ENCODE measurements around the gene CDK19. TPM values are rescaled to one million over a fixed set of nuclear protein-coding genes. Genes with fewer than 3 reads are reported as not detected.

The CDK19 gene
- total RNA-seq, 1 donor from 2014 or later = 21.8 TPM

DNA sequence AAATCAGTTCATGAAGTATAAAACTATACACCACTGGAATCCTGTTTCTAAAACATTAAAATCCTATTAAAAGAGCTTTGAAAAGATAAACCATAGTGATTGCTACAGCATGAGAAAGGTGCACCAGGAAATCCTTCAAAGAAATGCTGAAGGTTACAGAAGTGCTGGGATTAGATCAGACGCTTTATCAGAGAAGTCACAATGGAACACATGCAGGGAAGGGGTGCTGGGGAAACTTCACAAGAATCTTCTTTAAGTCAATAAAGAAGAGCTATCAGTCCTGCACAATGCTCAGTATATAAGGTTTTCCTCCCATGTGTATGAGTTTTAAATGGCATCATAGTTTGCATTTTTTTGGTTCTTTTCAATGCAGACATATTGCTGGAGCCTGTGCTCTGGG lies 201.2 kb downstream of the CDK19 start:
- Mint-ChIP-seq H3K27me3 (ENCODE audit: low read depth, unreplicated experiment) (no peaks in the 10 kb centered on the region), H3K4me3 (ENCODE audit: unreplicated experiment) (no peak overlapping the region), H3K9me3 (ENCODE audit: unreplicated experiment) (no peaks in the 10 kb centered on the region), H3K4me1 (ENCODE audit: low read depth, unreplicated experiment) (peaks cover 5% of the 10 kb centered on the region), H3K27ac (ENCODE audit: unreplicated experiment) (no peak overlapping the region), H3K36me3 (ENCODE audit: low read depth, unreplicated experiment) (peaks cover 7% of the 10 kb centered on the region)
- H3K9me3 ChIP-seq (ENCODE audit: insufficient read depth, low read depth, low read length) = no peaks in the 10 kb centered on the region
- H3K4me2 ChIP-seq (ENCODE audit: low read length) = no peak overlapping the region
- FAIRE-seq = no peak
- no peak overlapping the region for H2AFZ ChIP-seq (ENCODE audit: low read depth, low read length)
- no peaks in the 10 kb centered on the region for H3K27me3 ChIP-seq (ENCODE audit: insufficient read depth, low read length)
- no peaks in the 10 kb centered on the region for H3K79me2 ChIP-seq (ENCODE audit: insufficient read depth, low read length)
- no peak for DNase-seq (ENCODE audit: low read depth)
- no peak overlapping the region for H3K9ac ChIP-seq (ENCODE audit: low read length)
- H4K20me1 ChIP-seq (ENCODE audit: insufficient read depth, low read length) = no peaks in the 10 kb centered on the region
- no peak for TF ChIP-seq EZH2 (IDR thresholded peaks at IDR 0.05; ENCODE audit: insufficient read depth, low read length)
- TF ChIP-seq, protein P1, sequence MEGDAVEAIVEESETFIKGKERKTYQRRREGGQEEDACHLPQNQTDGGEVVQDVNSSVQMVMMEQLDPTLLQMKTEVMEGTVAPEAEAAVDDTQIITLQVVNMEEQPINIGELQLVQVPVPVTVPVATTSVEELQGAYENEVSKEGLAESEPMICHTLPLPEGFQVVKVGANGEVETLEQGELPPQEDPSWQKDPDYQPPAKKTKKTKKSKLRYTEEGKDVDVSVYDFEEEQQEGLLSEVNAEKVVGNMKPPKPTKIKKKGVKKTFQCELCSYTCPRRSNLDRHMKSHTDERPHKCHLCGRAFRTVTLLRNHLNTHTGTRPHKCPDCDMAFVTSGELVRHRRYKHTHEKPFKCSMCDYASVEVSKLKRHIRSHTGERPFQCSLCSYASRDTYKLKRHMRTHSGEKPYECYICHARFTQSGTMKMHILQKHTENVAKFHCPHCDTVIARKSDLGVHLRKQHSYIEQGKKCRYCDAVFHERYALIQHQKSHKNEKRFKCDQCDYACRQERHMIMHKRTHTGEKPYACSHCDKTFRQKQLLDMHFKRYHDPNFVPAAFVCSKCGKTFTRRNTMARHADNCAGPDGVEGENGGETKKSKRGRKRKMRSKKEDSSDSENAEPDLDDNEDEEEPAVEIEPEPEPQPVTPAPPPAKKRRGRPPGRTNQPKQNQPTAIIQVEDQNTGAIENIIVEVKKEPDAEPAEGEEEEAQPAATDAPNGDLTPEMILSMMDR (IDR thresholded peaks at IDR 0.05; ENCODE audit: insufficient read depth, low read depth, low read length) = no peak
- H3K4me3 ChIP-seq (ENCODE audit: insufficient read depth, low read depth, low read length) = no peak overlapping the region
- H3K4me1 ChIP-seq (ENCODE audit: insufficient read depth, low read length) = no peaks in the 10 kb centered on the region
- no peaks in the 10 kb centered on the region for H3K36me3 ChIP-seq (ENCODE audit: insufficient read depth, low read length)
- H3K27ac ChIP-seq (ENCODE audit: low read depth, low read length) = no peak overlapping the region

DNA sequence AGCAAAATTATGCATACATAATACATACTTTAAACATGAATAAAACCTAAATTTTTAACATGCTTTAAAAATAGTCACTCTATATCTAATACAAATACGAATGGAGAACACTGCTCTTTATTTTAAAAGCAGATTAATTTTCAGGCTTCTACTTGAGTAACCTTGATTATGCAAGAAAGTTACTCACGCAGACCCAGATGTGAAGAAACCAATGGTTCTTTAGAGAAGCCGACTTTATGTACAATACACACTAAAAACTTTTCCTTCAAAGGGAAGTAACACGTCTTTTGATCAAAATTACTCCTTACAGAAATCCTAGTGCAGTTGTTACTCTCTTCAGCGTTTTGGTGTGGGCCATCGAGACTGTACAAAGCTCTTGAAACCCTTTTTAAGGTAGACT lies 201.9 kb downstream of the CDK19 start:
- Mint-ChIP-seq H3K27ac (ENCODE audit: unreplicated experiment) (no peak overlapping the region), H3K36me3 (ENCODE audit: low read depth, unreplicated experiment) (peaks cover 7% of the 10 kb centered on the region), H3K4me1 (ENCODE audit: low read depth, unreplicated experiment) (peaks cover 5% of the 10 kb centered on the region), H3K9me3 (ENCODE audit: unreplicated experiment) (no peaks in the 10 kb centered on the region), H3K4me3 (ENCODE audit: unreplicated experiment) (no peak overlapping the region), H3K27me3 (ENCODE audit: low read depth, unreplicated experiment) (no peaks in the 10 kb centered on the region)
- Histone ChIP-seq H3K4me2 (ENCODE audit: low read length) (no peak overlapping the region), H3K9me3 (ENCODE audit: insufficient read depth, low read depth, low read length) (no peaks in the 10 kb centered on the region), H3K27me3 (ENCODE audit: insufficient read depth, low read length) (no peaks in the 10 kb centered on the region), H3K79me2 (ENCODE audit: insufficient read depth, low read length) (no peaks in the 10 kb centered on the region), H3K36me3 (ENCODE audit: insufficient read depth, low read length) (no peaks in the 10 kb centered on the region), H2AFZ (ENCODE audit: low read depth, low read length) (no peak overlapping the region), H3K4me1 (ENCODE audit: insufficient read depth, low read length) (no peaks in the 10 kb centered on the region), H3K27ac (ENCODE audit: low read depth, low read length) (no peak overlapping the region), H3K4me3 (ENCODE audit: insufficient read depth, low read depth, low read length) (no peak overlapping the region), H3K9ac (ENCODE audit: low read length) (no peak overlapping the region), H4K20me1 (ENCODE audit: insufficient read depth, low read length) (no peaks in the 10 kb centered on the region)
- FAIRE-seq (no peak), DNase-seq (ENCODE audit: low read depth) (no peak)
- TF ChIP-seq, protein P1 (IDR thresholded peaks at IDR 0.05; ENCODE audit: insufficient read depth, low read depth, low read length) = no peak
- TF ChIP-seq EZH2 (IDR thresholded peaks at IDR 0.05; ENCODE audit: insufficient read depth, low read length) = no peak

DNA sequence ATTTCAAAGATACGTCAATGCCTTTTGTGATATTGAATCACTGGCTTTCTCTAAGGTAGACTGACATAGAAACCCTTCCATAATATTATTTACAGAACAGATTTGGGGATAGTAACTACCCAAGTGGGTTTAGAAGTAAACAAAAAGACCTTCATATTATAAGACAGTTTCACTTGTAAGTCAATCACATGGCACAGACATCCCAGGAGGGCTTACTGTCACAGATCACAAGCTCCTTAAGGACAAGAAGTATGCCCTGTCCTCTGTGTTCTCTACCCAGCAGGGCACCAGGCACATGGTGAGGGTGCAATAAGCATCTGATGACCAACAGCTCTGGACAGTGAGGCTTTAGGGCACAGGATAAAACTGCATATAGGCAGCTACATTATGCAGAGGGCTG lies 203.0 kb downstream of the CDK19 start:
- Histone ChIP-seq H3K4me1 (ENCODE audit: insufficient read depth, low read length) (no peaks in the 10 kb centered on the region), H3K4me3 (ENCODE audit: insufficient read depth, low read depth, low read length) (no peak overlapping the region), H3K27ac (ENCODE audit: low read depth, low read length) (no peak overlapping the region), H3K9me3 (ENCODE audit: insufficient read depth, low read depth, low read length) (no peaks in the 10 kb centered on the region), H3K9ac (ENCODE audit: low read length) (no peak overlapping the region), H3K27me3 (ENCODE audit: insufficient read depth, low read length) (no peaks in the 10 kb centered on the region), H3K79me2 (ENCODE audit: insufficient read depth, low read length) (no peaks in the 10 kb centered on the region), H4K20me1 (ENCODE audit: insufficient read depth, low read length) (no peaks in the 10 kb centered on the region), H3K4me2 (ENCODE audit: low read length) (no peak overlapping the region), H2AFZ (ENCODE audit: low read depth, low read length) (no peak overlapping the region), H3K36me3 (ENCODE audit: insufficient read depth, low read length) (no peaks in the 10 kb centered on the region)
- peaks cover 5% of the 10 kb centered on the region for H3K4me1 Mint-ChIP-seq (ENCODE audit: low read depth, unreplicated experiment)
- no peak overlapping the region for H3K4me3 Mint-ChIP-seq (ENCODE audit: unreplicated experiment)
- TF ChIP-seq, protein P1 (IDR thresholded peaks at IDR 0.05; ENCODE audit: insufficient read depth, low read depth, low read length) = no peak
- TF ChIP-seq EZH2 (IDR thresholded peaks at IDR 0.05; ENCODE audit: insufficient read depth, low read length) = no peak
- no peaks in the 10 kb centered on the region for H3K9me3 Mint-ChIP-seq (ENCODE audit: unreplicated experiment)
- FAIRE-seq = no peak
- DNase-seq (ENCODE audit: low read depth) = no peak
- no peaks in the 10 kb centered on the region for H3K27me3 Mint-ChIP-seq (ENCODE audit: low read depth, unreplicated experiment)
- peaks cover 5% of the 10 kb centered on the region for H3K36me3 Mint-ChIP-seq (ENCODE audit: low read depth, unreplicated experiment)
- H3K27ac Mint-ChIP-seq (ENCODE audit: unreplicated experiment) = no peak overlapping the region

All from astrocyte (in vitro differentiated cells and primary cell).